ENCODE data around the gene METRNL.

DNA sequence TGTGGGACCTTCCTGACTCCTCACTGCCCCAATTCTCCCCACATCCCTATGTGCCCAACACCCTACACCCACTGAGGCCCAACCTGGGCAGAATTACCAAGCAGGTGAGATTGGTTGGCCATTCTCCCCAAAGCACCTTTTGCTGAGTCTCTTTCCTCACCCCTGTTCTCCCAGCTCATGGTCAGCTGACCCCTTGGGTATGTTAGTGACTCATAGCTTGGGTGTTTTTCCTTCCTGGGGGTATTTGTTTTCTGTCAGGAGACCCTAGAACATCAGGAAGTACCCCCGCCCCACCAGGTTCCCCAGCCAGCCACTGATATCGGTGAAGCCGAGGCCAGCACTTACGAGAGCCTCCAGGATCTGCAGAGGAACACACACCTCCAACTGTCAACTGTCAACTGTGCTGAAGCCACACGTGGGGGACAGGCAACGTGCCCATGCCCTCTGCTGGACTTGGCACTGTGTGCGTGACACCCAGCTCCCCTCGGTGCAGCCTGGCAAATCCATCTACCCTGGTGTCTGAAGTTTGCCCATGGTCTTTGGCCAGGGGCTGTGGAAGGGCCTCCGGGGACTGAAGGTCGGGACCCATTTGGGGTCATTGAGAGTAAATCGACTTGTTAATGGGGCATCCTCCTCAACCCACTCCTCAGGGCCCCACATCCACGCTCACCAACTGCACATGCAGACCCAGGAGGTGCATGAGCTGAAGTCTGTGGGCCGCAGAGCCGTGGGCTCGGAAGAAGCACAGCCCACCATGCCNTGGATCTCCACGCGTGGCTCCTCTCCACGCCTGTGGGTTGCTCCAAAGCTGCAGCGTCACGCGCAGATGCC is 53.1 kb downstream of the METRNL start:
- TF ChIP-seq POLR2AphosphoS5 (IDR thresholded peaks at IDR 0.05; ENCODE audit: low read depth, low read length) (no peak), SIN3A (IDR thresholded peaks at IDR 0.05; ENCODE audit: borderline replicate concordance, insufficient read depth, low read length) (no peak)
